M059J (cell line): ENCODE measurements around the gene SENP1. TPM values are rescaled to one million over a fixed set of nuclear protein-coding genes. Genes with fewer than 3 reads are reported as not detected.

Source experiments
- DNase-seq: peaks from one replicate; pipeline ENCODE4 v3.0.0-alpha.2; 2012; ENCODE audit warnings: low read depth
- total RNA-seq: library from RNA; depleted of rRNA; stranded (reverse); fragments of >200 nt; shearing (Covaris generic); gene quantifications from 2 replicates; pipeline ENCODE4 v1.2.3, GENCODE V29; 2014

SENP1 gene
- total RNA-seq, 1 experiment from 2014 or later: 37.4 TPM

DNA sequence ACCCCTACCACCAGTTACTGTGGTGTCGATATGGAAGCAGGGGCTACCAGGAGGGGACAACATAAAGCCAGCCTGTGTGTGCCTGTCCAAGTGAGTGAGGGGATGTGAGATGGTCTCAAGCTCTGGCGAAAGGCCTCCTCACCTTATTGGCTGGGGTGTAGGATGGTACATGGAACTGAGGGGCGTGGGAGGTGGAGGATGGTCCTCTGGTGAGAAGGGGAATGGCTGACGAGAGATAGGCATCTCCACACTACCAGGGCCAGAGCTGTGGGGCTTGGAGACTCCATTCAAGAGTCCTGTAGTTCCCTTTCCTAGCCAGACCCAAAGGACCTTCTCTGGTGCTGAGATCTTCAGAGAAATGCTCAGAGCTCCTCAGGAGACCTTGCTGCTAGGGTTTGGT lies 69.1 kb downstream of the SENP1 start:
- DNase-seq: no peak

DNA sequence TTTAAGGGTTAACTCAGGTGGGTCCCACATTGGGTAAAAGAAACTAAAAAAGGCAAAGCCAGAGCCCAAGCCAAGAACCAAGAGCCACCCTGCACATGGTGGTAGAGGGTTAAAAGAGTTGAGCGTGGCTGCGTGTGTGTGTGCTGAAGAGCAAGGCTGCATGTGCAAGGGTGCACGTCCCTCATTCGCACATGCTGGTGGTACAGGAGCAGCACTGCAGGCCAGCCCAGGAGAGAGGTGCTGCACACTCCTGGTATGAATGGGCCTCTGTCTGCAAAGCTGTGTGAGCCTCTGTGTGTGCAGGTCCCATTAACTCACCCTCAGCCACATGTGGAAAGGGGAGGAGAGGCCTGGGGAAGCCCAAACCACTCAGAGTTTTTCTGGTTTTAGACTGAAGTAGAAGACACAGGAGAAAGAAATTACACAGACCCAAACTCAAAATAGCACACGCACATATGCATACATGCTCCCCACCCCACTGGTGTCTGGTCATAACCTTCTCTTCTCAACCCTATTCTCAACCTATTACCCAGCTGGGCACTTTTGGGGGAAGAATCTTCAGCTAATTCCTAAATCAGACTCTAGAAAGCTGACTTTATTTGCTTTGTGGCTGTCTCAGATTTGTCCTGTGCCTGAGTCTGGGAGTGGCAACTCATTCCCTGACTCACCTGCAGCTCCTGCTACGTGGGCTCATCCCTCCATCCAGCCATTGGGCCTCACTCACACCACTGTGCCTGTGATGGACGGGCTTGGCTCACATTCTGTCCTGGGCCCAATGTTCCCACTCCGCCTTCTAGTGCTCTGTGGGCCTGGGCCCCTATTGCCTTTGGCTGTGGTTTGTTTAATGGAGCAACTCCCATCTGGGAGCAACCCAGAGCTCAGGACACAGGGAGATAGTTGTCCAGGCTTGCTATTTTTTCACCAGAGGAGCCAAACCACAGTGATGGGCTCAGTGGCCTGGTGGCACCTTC lies 70.8 kb downstream of the SENP1 start:
- no peak for DNase-seq

DNA sequence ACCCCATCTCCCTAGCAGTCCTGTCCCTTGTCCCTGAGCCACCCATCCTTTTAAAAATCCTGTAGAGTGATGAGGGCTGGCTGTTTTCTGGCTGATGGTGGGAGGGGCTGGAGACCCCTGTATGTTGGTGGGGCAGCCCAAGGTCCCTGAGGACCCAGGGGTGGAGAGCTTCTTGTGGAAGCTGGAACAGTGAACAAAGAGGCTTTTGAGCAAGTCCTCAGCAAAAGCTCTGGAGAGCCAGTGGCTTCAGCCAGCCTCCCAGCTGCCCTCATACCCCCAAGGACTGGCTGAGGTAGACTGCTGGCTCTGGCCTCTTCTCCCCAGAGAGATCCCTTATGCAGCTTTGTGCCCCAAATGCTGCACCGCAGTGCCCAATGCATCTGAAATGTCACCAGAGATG lies 72.4 kb downstream of the SENP1 start:
- no peak for DNase-seq

DNA sequence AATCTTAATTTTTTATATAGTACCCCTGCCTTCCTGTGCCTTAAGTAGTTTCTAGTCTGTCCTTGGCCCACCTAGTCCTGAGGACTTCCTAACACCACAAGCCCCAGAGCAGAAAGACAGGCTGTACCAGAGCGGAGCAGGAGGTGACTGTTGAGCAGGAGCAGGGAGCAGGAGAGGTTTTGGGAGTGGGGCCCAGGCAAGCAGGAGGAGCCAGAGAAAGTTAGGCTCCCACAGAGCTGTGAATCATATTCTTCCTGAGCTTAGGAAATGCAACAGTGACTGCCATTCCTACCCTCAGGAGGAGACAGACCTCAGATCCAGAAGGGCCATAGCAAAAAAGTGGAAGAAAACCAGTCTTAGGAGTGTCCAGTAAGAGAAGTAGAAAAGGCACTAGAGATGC lies 73.3 kb downstream of the SENP1 start:
- DNase-seq: no peak

DNA sequence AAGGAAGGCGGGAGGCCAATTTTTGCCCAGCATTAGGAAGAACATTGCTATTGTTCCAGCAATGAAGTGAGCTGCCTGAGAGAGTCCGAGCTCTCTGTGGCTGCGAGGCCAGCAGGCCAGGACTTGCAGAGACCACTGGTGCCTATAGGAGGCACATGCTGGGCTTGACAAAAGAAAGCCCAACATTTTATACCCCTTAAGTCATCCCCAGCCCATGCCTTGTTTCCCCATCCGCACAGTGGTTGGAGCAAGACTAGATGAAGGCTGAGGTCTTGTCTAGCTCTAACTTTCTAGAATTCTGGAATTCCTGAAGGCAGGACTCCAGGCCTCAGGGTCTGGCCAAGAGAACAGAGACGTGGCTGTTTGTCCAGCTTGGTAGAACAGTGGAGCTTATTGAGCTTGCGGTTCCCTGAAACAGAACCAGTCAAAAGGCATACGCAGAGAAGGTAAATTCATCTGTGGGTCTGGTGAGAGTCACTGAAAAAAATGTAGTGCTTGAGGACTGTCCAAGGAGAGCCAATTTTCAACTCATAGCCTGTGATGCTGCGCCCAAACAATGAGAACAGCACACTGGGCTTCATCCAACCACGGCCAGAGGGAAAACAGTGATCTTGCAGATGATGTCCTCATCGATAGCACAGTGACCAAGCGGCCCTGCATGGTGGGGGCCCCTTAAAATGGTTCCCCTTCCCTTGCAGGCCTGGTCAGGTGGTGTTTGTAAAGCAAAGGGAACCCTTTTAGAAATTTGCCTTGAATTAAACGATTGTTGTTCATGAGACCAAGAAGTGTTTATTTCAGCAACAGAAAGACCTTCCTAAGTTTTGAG lies 74.5 kb downstream of the SENP1 start:
- no peak for DNase-seq

DNA sequence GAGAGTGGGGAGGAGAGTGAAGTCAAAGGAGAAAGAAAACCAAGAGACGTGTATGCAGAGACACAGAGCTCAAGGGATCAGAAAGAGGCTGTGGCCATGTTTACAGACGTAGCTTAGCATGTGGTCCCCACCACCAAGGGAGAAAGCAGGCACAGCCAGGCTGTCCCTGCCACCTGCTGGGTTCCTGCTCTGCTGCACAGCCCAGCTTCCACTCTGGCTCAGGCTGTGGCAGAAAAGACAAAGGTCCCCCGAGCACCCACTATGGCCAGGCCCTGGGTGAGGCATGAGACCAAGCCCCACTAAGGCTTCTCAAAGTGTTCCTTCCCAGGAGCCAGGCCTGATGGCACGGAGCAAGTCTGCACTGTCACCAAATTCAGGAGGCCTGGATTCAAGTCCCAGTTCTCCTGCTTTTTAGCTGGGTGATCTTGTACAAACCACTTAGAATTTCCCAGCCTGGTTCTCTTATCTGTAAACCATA lies 75.7 kb downstream of the SENP1 start:
- DNase-seq: no peak

DNA sequence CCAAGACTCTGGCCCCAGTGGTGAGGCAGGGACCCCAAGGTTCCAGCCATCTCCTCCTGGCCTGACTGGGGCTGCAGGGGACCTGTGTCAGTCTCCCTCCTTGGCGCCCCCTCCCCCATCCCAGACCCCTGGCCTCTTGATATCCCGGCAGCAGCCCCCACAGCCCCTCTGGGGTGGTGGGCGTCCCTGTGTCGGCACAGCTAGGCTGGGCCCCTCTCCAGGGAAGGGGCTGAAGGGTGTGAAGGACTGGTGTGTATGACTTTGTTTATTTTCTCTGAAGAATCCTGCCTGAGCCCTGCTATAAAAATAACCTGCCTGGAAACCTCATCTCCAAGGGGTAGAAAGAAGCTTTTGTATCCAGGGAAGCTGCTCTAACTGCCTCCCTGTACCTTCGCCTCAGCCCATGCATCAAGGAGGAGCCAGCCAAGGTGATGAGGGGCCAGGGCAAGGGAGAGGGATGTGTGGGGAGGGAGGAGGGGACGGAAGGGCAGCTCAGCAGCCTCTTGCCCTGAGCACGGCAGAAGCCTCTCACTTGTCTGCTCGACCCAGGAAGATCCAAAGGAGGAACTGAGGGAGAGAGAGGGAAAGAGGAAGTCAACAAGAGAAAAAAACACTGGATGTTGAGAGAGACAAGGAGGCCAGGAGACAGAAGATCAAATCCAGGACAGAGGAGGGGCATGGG lies 76.2 kb downstream of the SENP1 start:
- DNase-seq: no peak

DNA sequence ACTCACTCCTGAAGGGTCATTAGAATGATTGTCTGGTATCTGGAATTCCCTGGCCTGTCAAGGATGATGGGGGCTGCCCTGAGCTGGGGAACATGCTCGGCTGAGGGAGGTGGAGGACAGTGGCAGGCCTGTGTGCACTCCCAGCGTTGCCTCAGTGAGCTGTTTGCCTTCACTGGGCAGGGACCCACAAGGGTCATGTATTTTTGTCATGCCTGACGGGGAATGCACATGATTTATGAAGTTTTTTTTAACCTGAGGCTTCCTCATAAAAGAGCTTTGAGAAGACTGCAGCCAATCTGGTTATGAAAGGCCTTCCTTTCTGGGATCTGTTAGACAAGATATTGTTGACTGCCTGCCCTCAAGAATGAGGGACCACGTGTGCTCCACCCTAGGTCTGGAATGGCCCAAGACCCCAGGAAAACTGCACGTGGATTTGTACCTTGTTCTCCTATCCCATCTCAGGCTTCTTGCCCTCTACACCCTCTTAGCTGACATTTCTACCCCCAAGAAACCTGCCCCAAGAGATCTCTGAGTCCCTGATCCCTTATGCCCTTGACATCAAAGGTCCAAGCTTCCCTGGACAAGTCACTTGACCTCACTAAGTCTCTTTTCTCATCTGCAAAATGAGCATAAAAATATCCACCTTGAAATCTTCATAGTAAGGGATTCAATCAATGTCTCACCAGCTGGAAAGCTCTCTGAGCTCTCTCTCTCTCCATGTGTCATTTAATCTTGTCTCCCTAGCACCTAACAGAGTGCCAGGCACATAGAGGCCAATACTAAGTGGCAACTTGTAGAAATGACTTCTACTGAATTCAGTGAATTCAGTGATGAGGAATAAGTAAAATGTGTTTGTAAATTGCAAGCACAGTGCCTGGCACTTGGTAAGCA lies 77.1 kb downstream of the SENP1 start:
- DNase-seq: peak; percentile 26

DNA sequence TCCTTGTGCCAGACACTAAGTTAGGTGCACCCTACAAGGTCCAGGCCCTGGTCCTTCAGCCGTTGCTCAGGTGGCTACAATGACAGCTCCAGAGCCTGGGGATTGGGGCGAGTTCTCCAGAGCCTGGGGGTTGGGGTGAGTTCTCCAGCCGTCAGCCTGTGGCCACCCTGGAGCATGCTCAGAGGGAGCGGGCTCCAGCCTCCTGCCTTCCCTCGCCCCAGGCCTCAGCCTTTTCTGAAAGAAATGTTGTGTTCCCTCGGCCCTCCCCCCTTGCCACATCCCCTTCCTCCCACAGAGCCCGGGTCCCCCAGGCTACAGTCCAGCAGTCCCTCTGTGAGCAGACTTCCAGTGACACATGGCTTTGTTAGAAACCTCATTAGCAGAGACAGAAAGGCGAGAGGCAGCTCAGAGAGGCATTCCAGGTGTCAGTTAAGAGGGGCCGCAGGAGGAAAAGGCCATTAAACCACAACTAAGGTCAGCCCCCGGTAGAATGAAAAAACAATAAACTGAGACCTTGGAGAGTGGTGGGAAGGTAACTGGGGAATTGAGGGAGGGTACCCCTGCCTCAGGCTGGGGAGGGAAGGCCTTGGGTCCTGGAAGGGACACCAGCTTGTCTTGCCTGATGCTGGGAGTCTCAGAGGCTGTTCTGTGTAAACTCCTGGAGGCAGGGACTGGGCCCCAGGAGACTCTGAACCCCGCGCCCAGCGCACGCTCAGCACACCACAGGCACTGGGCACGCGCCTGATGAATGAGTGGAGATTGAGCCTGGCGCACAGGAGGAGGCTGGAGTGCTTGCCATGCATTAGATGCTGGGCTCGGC lies 78.5 kb downstream of the SENP1 start:
- no peak for DNase-seq

DNA sequence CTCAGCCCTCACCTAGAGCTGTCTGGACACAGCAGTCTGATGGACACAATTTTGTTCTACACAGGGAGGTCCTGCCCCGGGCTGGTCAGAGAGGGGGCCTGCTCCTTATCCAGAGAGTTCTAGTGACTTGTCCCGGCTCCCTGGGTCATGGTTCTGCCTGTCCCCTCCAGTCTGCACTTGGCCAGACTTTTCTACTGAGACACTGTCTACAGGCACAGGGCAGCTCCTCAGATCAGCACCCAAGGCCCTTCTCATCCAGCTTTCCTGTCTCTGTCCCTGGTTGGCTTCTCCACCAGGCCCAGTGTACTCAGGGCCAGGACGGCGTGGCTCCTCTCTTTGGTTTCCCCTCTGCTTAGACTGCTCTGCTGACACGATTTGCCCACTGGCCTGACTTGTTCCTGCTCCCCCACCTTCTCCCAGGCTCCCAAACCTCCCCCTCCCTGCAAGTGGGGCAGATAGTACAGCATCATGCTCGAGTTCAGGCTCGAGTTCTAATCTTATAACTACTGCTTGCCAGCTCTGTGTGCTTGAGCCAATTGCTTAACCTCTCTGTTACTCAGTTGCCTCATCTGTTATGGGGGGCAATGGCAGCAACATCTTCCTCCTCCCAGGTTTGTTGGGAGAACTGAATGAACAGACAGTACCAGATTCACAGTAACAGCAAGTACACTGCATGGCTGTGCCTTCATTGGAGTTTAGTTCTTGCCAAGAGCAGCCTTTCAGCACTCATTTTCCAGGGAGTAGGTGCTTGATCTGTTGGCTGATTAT lies 79.6 kb downstream of the SENP1 start:
- no peak for DNase-seq

DNA sequence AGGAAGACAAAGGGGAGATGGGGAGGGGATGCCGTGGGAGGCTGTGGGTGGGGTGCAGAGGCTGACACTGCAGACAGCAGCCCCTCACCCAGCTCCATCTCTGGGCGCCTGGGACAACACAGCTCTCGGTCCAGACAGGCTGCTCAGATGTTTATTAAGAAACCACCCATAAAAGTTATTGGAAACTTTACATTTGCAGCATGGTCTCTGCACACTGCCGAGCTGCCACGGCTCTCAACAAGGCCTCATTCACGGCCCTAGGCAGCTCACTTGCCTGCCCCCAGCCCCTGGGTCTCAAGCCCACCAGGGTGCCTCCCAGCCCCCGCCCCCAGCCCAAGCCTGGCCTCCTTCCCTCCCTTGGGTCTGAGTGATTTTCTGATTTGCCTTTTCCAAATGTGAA lies 80.6 kb downstream of the SENP1 start:
- DNase-seq: no peak

DNA sequence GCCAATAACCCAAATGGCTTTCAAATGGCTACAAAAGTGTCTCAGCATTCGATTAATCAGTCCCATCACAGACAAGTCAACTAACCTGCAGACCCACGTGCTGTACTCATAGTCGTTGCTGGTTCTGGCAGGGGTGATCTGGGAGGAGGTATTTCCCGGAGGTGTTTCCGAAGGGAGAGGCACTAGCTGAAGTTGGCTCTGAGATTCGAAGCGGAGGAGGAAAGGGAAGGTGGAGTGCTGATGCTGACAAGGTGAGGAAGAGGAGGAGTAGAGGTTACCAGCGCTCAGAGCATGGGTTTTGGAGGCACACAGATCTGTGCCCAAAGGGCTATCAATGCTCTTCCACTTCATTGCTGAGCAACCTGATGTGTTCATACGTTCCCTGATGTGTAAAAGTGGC lies 81.1 kb downstream of the SENP1 start:
- DNase-seq: no peak

DNA sequence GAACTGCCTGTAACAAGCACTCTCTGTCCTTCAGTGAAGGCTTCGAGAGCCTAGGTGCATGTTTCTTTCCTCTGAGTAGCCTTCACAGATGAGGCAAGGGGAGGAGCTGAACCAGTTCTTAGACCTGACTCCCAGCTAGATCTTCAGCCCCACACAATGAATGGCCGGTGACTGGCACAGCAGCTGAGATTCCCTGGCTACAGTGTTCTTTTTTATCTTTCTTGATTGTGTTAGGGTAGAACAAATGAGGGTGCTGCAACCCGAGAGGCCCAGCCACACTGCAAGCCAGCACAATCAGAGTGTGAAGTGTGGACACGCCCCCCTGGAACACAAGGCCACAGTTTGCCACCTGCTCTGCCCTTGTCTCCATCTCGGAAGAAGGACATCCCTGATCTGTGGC lies 82.5 kb downstream of the SENP1 start:
- DNase-seq: no peak

DNA sequence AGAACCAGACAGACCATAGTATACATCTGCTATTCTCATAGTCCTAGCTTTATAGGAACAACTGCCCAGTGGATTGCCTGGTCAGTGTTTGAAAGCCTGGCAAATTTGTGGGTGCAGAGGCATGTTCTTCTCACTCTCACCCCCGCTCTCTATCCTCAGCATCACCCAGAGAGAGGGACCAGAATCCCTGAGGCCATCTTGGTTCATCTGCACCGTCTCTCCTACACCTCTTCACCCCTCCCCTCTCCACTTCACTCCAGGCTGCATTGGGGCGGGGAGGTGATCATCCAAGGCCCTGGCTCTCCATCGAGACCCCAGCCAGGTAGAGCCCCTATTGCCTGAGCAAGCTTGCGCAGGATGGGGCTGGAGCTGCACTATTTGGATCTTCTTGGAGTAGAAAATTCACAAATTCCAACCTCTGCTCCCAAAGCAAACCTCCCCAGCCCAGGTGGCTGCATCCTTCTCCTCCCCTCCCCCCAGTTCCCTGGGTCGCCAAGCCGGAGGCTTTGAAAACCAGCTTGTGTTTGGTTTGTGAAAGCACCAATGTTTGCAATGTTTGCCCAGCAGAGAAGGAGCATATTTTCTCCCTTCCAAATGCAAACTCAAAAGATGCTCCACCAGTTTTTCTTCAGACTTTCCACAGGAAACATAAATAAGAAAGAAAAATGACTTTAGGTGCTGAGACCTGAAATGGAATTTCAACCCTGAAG lies 83.0 kb downstream of the SENP1 start:
- DNase-seq: no peak

DNA sequence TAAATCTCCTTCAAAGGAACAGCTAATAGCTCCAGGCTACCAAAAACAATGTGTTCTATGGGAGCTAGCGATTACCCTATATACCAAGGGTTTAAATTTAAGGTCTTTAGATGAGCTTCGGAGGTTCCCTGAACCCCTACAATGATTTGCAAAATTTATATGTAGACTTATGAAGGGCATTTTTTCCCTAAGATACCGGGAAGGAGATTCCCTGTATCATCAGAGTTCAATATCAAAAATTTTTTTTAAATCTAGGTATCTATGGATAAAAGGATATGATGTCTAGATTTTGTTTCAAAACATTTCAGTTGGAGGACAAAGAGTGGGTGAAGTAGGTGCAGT lies 83.7 kb downstream of the SENP1 start:
- DNase-seq: no peak

DNA sequence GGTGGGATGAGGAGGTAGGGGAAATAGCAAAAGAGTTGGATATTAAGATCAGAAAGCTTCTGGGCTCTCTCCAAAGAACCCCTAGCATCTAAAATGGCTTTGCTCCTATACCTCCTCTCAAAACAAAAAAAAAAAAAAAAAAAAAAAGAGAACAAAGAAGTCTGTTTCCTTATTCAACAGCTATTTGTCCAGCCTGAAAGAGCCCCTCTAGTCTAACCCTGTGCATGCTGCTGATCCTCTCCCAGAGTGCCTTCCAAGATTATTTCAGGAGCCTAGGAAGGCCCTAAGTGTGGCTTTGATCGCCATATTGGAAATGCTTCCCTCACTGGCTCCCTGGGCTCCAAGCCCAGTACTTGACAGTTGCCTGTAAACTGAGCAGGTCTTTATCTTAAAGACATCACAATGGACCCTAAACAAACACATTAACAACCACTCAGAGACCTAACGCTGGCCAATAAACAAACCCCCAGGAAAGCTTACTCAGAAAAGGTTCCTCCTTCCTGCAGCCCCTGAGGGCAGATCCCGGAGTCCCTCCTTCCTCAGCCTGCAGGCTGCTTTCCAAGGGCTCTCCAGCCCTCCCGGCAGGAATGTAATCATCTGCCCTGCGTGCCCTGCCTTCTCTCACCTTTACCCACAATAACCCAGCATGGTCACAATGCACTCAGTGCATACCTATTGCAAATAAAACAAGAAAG lies 84.2 kb downstream of the SENP1 start:
- DNase-seq: peak; percentile 93

DNA sequence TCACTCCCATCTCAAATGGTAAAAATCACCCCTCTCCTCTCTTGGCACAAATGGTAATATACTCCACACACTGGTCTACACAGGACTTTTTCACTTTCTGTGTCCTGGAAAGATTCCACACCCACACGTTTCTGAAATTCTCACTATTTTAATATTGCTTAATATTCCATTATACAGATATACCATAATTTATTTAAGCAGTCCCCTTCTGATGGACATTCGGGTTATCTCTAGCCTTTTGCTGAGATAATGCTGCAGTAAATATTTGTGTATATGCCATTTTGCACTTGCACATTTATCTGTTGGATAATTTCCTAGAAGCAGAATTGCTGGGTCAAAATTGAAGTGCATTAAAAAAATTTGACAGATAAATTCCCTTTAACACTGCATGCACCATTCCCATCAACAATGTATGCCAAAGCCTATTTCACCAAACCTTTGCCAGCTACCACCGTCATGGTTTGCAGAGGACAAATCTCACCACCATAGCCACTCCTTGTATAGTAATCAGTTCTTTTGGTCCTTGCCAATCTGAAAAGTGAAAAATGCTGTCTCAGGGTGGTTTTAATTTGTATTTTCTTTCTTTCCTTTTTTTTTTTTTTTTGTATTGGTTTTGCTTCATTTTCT lies 86.1 kb downstream of the SENP1 start:
- DNase-seq: no peak

DNA sequence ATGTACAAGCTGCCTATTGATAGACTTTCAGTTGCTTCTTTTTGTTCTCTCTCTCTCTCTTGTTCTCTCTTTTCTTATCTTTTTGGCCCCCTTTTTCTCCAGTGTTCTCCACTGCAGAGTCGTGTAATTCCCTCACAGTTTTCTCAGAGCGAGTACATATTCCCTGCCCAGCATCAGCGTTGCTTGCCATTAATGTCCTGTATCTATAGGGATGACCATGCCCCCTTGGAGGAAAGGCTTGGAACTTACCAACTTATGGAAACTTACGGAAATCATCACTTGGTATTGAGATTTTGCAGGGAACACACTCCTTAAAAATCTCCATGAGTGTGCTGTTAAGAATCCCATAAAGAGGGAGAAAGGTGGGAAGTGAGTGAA lies 87.3 kb downstream of the SENP1 start:
- DNase-seq: no peak
